ENCODE data around the gene LAMA3. TPM values are rescaled to one million over a fixed set of nuclear protein-coding genes. Genes with fewer than 3 reads are reported as not detected.

Gene LAMA3
- total and polyA plus RNA-seq, 2 donors (not counting 1 experiment from before 2014, with no cell fraction given): 0.75 to 13.2 TPM

DNA sequence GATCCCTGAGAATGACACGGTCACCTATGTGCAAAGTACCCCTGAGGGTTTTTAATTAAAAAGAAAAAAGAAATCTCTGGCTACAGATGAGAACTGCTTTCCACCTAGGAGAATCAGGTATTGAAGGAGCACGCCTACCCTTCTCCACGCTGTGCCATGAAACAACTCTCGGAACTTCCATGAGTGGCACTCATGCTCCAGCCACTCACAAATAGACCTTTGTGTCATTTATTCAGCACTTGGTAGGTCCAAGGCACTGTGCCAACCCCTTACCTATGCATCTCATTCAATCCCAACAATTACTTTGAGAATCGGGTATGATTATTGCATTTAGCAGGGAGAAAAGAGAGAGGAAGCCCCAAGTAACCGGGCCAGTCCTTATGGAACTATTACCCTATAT, 280.4 kb downstream of the LAMA3 start:
- Histone ChIP-seq H3K79me2 (ENCODE audit: control insufficient read depth, insufficient read depth, low read length) (no peaks in the 10 kb centered on the region), H3K4me1 (ENCODE audit: control insufficient read depth, extremely low read depth, insufficient read depth, low read length) (no peaks in the 10 kb centered on the region), H3K36me3 (ENCODE audit: control insufficient read depth, insufficient read depth, low read length) (no peaks in the 10 kb centered on the region), H3K9me3 (ENCODE audit: control insufficient read depth, insufficient read depth, low read depth, low read length) (no peaks in the 10 kb centered on the region), H2AFZ (ENCODE audit: low read length) (no peak overlapping the region), H3K27ac (ENCODE audit: insufficient read depth, low read length) (no peak overlapping the region), H3K27me3 (ENCODE audit: control insufficient read depth, insufficient read depth, low read length) (peaks cover 7% of the 10 kb centered on the region), H3K4me3 (replicated peaks in 1 of 4; ENCODE audit: control extremely low read depth in 1 of 4, insufficient read depth in 1 of 4, low read depth in 3 of 4, low read length in 4 of 4) (no peak overlapping the region), H4K20me1 (ENCODE audit: control insufficient read depth, extremely low read depth, insufficient read depth, low read length) (no peaks in the 10 kb centered on the region), H3K9ac (ENCODE audit: insufficient read depth, low read length) (no peak overlapping the region), H3K4me2 (ENCODE audit: extremely low read depth, insufficient read depth, low read length) (no peak overlapping the region)
- TF ChIP-seq EZH2 (IDR thresholded peaks at IDR 0.05; ENCODE audit: low read length, missing control alignments): no peak
- TF ChIP-seq, protein P1, sequence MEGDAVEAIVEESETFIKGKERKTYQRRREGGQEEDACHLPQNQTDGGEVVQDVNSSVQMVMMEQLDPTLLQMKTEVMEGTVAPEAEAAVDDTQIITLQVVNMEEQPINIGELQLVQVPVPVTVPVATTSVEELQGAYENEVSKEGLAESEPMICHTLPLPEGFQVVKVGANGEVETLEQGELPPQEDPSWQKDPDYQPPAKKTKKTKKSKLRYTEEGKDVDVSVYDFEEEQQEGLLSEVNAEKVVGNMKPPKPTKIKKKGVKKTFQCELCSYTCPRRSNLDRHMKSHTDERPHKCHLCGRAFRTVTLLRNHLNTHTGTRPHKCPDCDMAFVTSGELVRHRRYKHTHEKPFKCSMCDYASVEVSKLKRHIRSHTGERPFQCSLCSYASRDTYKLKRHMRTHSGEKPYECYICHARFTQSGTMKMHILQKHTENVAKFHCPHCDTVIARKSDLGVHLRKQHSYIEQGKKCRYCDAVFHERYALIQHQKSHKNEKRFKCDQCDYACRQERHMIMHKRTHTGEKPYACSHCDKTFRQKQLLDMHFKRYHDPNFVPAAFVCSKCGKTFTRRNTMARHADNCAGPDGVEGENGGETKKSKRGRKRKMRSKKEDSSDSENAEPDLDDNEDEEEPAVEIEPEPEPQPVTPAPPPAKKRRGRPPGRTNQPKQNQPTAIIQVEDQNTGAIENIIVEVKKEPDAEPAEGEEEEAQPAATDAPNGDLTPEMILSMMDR (conservative IDR thresholded peaks at IDR 0.05 in 1 of 2, IDR thresholded peaks at IDR 0.05 in 1 of 2; ENCODE audit: low read depth in 1 of 2, low read length in 2 of 2): no peak
- DNase-seq (ENCODE audit: low read depth in 2 of 2): no peak

DNA sequence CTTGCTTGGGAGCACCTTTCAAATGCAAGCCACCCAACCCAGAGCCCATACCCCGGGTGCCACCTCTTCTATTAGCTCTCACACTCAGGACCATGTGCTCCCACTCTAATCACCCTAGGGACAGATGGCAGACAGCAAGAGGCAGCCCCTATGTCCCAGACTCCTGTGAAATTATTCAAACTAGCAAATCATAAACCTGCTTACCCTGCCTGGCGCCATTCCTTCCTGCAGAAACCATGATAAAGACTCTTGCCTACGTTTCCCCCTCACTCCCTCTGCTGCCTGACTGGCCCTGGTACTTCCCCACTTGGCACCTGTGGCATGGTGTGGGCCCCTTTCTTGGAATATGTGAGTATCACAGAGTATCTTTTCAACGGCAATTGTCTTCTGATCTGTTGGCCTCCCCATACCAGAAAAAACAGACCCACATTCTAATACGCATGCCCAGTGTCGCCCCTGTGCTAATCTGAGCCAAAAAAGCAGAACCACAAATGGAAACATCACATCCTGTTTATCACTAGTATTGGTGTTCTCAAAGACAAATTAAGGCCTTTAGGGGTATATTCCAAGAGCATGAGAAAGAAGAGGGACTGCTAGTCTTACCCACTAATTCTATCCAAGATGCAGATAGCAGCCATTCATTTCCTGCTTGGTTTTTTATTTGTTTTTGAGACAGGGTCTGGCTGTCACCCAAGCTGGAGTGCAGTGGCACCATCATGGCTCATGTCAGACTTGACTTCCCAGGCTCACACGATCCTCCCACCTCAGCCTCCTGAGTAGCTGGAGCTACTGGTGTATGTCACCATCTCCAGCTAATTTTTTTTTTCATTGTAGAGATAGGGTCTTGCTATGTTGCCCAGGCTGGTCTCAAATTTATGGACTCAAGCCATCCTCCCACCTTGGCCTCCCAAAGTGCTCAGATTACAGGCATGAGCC, 281.2 kb downstream of the LAMA3 start:
- Histone ChIP-seq H3K27me3 (ENCODE audit: control insufficient read depth, insufficient read depth, low read length) (peaks cover 7% of the 10 kb centered on the region), H3K79me2 (ENCODE audit: control insufficient read depth, insufficient read depth, low read length) (no peaks in the 10 kb centered on the region), H3K27ac (ENCODE audit: insufficient read depth, low read length) (no peak overlapping the region), H3K36me3 (ENCODE audit: control insufficient read depth, insufficient read depth, low read length) (no peaks in the 10 kb centered on the region), H4K20me1 (ENCODE audit: control insufficient read depth, extremely low read depth, insufficient read depth, low read length) (no peaks in the 10 kb centered on the region), H3K4me2 (ENCODE audit: extremely low read depth, insufficient read depth, low read length) (no peak overlapping the region), H3K9me3 (ENCODE audit: control insufficient read depth, insufficient read depth, low read depth, low read length) (no peaks in the 10 kb centered on the region), H3K4me3 (replicated peaks in 1 of 4; ENCODE audit: control extremely low read depth in 1 of 4, insufficient read depth in 1 of 4, low read depth in 3 of 4, low read length in 4 of 4) (no peak overlapping the region), H3K9ac (ENCODE audit: insufficient read depth, low read length) (no peak overlapping the region), H3K4me1 (ENCODE audit: control insufficient read depth, extremely low read depth, insufficient read depth, low read length) (no peaks in the 10 kb centered on the region), H2AFZ (ENCODE audit: low read length) (no peak overlapping the region)
- DNase-seq (ENCODE audit: low read depth in 2 of 2): no peak
- TF ChIP-seq, protein P1 (conservative IDR thresholded peaks at IDR 0.05 in 1 of 2, IDR thresholded peaks at IDR 0.05 in 1 of 2; ENCODE audit: low read depth in 1 of 2, low read length in 2 of 2): no peak
- TF ChIP-seq EZH2 (IDR thresholded peaks at IDR 0.05; ENCODE audit: low read length, missing control alignments): no peak

DNA sequence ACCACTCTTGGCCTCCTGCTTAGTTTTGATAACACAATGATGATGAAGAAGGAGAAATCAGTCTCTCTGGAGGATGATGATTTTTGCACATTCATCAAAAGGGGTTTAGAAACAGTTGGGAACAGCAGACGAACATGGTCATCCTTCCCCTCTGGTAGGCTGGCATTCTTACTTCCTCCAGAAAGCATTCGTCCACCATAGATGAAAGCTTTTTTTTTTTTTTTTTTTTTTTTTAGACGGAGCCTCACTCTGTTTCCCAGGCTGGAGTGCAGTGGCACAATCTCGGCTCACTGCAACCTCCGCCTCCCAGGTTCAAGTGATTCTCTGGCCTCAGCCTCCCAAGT, 281.8 kb downstream of the LAMA3 start:
- no peak for DNase-seq (ENCODE audit: low read depth in 2 of 2)
- Histone ChIP-seq H3K79me2 (ENCODE audit: control insufficient read depth, insufficient read depth, low read length) (no peaks in the 10 kb centered on the region), H3K9me3 (ENCODE audit: control insufficient read depth, insufficient read depth, low read depth, low read length) (no peaks in the 10 kb centered on the region), H3K4me2 (ENCODE audit: extremely low read depth, insufficient read depth, low read length) (no peak overlapping the region), H3K4me1 (ENCODE audit: control insufficient read depth, extremely low read depth, insufficient read depth, low read length) (no peaks in the 10 kb centered on the region), H2AFZ (ENCODE audit: low read length) (no peak overlapping the region), H3K27ac (ENCODE audit: insufficient read depth, low read length) (no peak overlapping the region), H3K36me3 (ENCODE audit: control insufficient read depth, insufficient read depth, low read length) (no peaks in the 10 kb centered on the region), H3K4me3 (replicated peaks in 1 of 4; ENCODE audit: control extremely low read depth in 1 of 4, insufficient read depth in 1 of 4, low read depth in 3 of 4, low read length in 4 of 4) (no peak overlapping the region), H4K20me1 (ENCODE audit: control insufficient read depth, extremely low read depth, insufficient read depth, low read length) (no peaks in the 10 kb centered on the region), H3K9ac (ENCODE audit: insufficient read depth, low read length) (no peak overlapping the region), H3K27me3 (ENCODE audit: control insufficient read depth, insufficient read depth, low read length) (peaks cover 4% of the 10 kb centered on the region)
- TF ChIP-seq, protein P1 (conservative IDR thresholded peaks at IDR 0.05 in 1 of 2, IDR thresholded peaks at IDR 0.05 in 1 of 2; ENCODE audit: low read depth in 1 of 2, low read length in 2 of 2): no peak
- no peak for TF ChIP-seq EZH2 (IDR thresholded peaks at IDR 0.05; ENCODE audit: low read length, missing control alignments)
